WI38 (cell line): ENCODE results near the gene SHC4.

Experiments
- H3K4me3 ChIP-seq: 2 replicates; pipeline ENCODE4 v1.5.1; 2011; ENCODE audit warnings: low read depth, mild to moderate bottlenecking, control low read depth, low read length
- CTCF ChIP-seq: IDR thresholded peaks from 2 replicates; pipeline ENCODE4 v1.5.1; 2012; ENCODE audit warnings: low read depth, mild to moderate bottlenecking, control low read depth, low read length

Gene SHC4

GRCh38 chr15:48967336-48967735, 3.6 kb upstream of the SHC4 start:
- H3K4me3 ChIP-seq, result no peak overlapping the region
- no peak for TF ChIP-seq CTCF

- no peak for TF ChIP-seq CTCF
Measured at GRCh38 chr15:48966595-48967301, 3.0 kb upstream of the SHC4 start.

GRCh38 chr15:48965972-48966371, 2.3 kb upstream of the SHC4 start:
- TF ChIP-seq CTCF, result peak; percentile 29; the same call in 1 of the 2 replicates

More at GRCh38 chr15:48966595-48967301, 3.0 kb upstream of the SHC4 start:
- H3K4me3 ChIP-seq, result no peak overlapping the region

GRCh38 chr15:48964898-48965297, 1.2 kb upstream of the SHC4 start:
- no peak overlapping the region for H3K4me3 ChIP-seq
- no peak for TF ChIP-seq CTCF

More at GRCh38 chr15:48965972-48966371, 2.3 kb upstream of the SHC4 start:
- H3K4me3 ChIP-seq, result no peak overlapping the region

GRCh38 chr15:48962662-48963523, 826 bp downstream of the SHC4 start:
- TF ChIP-seq CTCF, result no peak
- peak overlapping the region; percentile 63 for H3K4me3 ChIP-seq

- TF ChIP-seq CTCF, result no peak
- H3K4me3 ChIP-seq, result no peak overlapping the region
Measured at GRCh38 chr15:48955967-48956366, 7.8 kb downstream of the SHC4 start.

GRCh38 chr15:48955370-48955769, 8.3 kb downstream of the SHC4 start:
- no peak overlapping the region for H3K4me3 ChIP-seq
- no peak for TF ChIP-seq CTCF
